IMR-90 (cell line): Measurements from ENCODE around the gene KCNJ1. TPM values are rescaled to one million over a fixed set of nuclear protein-coding genes. Genes with fewer than 3 reads are reported as not detected.
A peak's percentile ranks its signal among the peaks of the same experiment; 100 is the strongest.

Experiments
- ATAC-seq: fragments of 200-7000 bp; cut with Tn5 transposase; 2 replicates; pipeline ENCODE4 v1.9.1; 2020; ENCODE audit warnings: low read depth, mild to moderate bottlenecking, moderate library complexity
- BruUV-seq: library from RNA; stranded (reverse); fragments of 400-500 nt; replicated peaks from 2 replicates; lab custom pipeline; 2021; lab: Mats Ljungman, UMichigan
- CTCF ChIA-PET: fragments of 300-600 bp; formaldehyde crosslinking; extraction: SDS; loops from one replicate; lab custom pipeline; 2021; ENCODE audit warnings: antibody characterized with exemption; lab: Yijun Ruan, JAX
- POLR2A ChIA-PET: fragments of 300-600 bp; sonication (Branson Sonifier 250); formaldehyde crosslinking; loops from one replicate; lab custom pipeline; 2022; ENCODE audit warnings: antibody characterized with exemption; ENCODE audit not compliant: unreplicated experiment; lab: Charles Lee
- DNase-seq: peaks from one replicate; pipeline ENCODE4 v3.0.0; 2013
- H2AFZ ChIP-seq: replicated peaks from 2 replicates; pipeline ENCODE3; 2013; ENCODE audit warnings: low read length, mild to moderate bottlenecking; ENCODE audit not compliant: poor library complexity
- H2AK5ac ChIP-seq: 2 replicates; pipeline ENCODE4 v1.6.1; 2013; ENCODE audit warnings: low read depth, low read length, inconsistent platforms
- H2AK9ac ChIP-seq: replicated peaks from 2 replicates; pipeline ENCODE3; 2013; ENCODE audit warnings: mild to moderate bottlenecking, low read depth, low read length, moderate library complexity; ENCODE audit not compliant: poor library complexity
- H2BK120ac ChIP-seq: 2 replicates; pipeline ENCODE4 v1.6.1; 2013; ENCODE audit warnings: low read depth, low read length, inconsistent platforms
- H2BK15ac ChIP-seq: 3 replicates; pipeline ENCODE4 v1.6.1; 2013; ENCODE audit warnings: low read depth, low read length, inconsistent platforms
- H2BK20ac ChIP-seq: 2 replicates; pipeline ENCODE4 v1.6.1; 2013; ENCODE audit warnings: low read depth, mild to moderate bottlenecking, inconsistent platforms, low read length, moderate library complexity
- H2BK5ac ChIP-seq: 2 replicates; pipeline ENCODE4 v1.6.1; 2013; ENCODE audit warnings: mild to moderate bottlenecking, low read depth, low read length, inconsistent platforms; ENCODE audit not compliant: poor library complexity, severe bottlenecking
- H3K14ac ChIP-seq: replicated peaks from 2 replicates; pipeline ENCODE4 v1.6.1; 2013; ENCODE audit warnings: low read depth, low read length, inconsistent platforms
- H3K18ac ChIP-seq: 2 replicates; pipeline ENCODE4 v1.6.1; 2013; ENCODE audit warnings: low read depth, low read length, control low read depth
- H3K23ac ChIP-seq: 2 replicates; pipeline ENCODE4 v1.6.1; 2013; ENCODE audit warnings: low read depth, low read length, inconsistent platforms
- H3K27ac ChIP-seq: 2 replicates; pipeline ENCODE4 v1.5.1; 2013; ENCODE audit warnings: mild to moderate bottlenecking, control low read depth, low read length; ENCODE audit not compliant: insufficient read depth
- H3K27me3 ChIP-seq: 2 replicates; pipeline ENCODE4 v1.6.1; 2013; ENCODE audit warnings: low read length; ENCODE audit not compliant: control insufficient read depth, insufficient read depth
- H3K36me3 ChIP-seq: 2 replicates; pipeline ENCODE4 v1.6.1; 2013; ENCODE audit warnings: low read length, mixed read lengths; ENCODE audit not compliant: control insufficient read depth, insufficient read depth
- H3K4ac ChIP-seq: 2 replicates; pipeline ENCODE4 v1.6.1; 2013; ENCODE audit warnings: low read depth, low read length, inconsistent platforms
- H3K4me1 ChIP-seq: 2 replicates; pipeline ENCODE4 v1.6.1; 2013; ENCODE audit warnings: low read length, mixed read lengths; ENCODE audit not compliant: control insufficient read depth, insufficient read depth
- H3K4me2 ChIP-seq: 2 replicates; pipeline ENCODE4 v1.6.1; 2013; ENCODE audit warnings: low read depth, mild to moderate bottlenecking, control low read depth, low read length, moderate library complexity
- H3K4me3 ChIP-seq: 2 replicates; pipeline ENCODE4 v1.5.1; 2013; ENCODE audit warnings: low read depth, mild to moderate bottlenecking, control low read depth, low read length, moderate library complexity; ENCODE audit not compliant: insufficient read depth
- H3K56ac ChIP-seq: 2 replicates; pipeline ENCODE4 v1.6.1; 2013; ENCODE audit warnings: low read length, inconsistent platforms; ENCODE audit not compliant: insufficient read depth; ENCODE audit errors: extremely low read depth
- H3K79me1 ChIP-seq, 2 experiments: 2 replicates each; pipeline ENCODE4 v1.6.1; 2013; ENCODE audit warnings: low read length in 2 of 2, inconsistent platforms in 1 of 2, low read depth in 1 of 2
- H3K9ac ChIP-seq: 2 replicates; pipeline ENCODE4 v1.6.1; 2013; ENCODE audit warnings: low read depth, low read length, control low read depth
- H3K9me1 ChIP-seq: 2 replicates; pipeline ENCODE4 v1.6.1; 2013; ENCODE audit warnings: low read length, inconsistent platforms; ENCODE audit not compliant: insufficient read depth
- H3K9me3 ChIP-seq: 2 replicates; pipeline ENCODE4 v1.6.1; 2013; ENCODE audit warnings: low read length; ENCODE audit not compliant: control insufficient read depth, insufficient read depth
- H4K20me1 ChIP-seq: 2 replicates; pipeline ENCODE4 v1.6.1; 2013; ENCODE audit warnings: low read length, inconsistent platforms; ENCODE audit not compliant: insufficient read depth
- H4K5ac ChIP-seq: 2 replicates; pipeline ENCODE4 v1.6.1; 2013; ENCODE audit warnings: mild to moderate bottlenecking, low read depth, low read length, control low read depth
- H4K8ac ChIP-seq, 2 experiments: 2 replicates each; pipeline ENCODE4 v1.6.1; 2013; ENCODE audit warnings: low read depth in 2 of 2, low read length in 2 of 2, control low read depth in 1 of 2, inconsistent platforms in 1 of 2
- H4K91ac ChIP-seq: 2 replicates; pipeline ENCODE4 v1.6.1; 2013; ENCODE audit warnings: low read depth, low read length, inconsistent platforms; ENCODE audit not compliant: insufficient read depth
- BHLHE40 ChIP-seq: fragments of 150-350 bp; IDR thresholded peaks from 2 replicates; pipeline ENCODE4 v1.6.1; 2016; ENCODE audit warnings: mild to moderate bottlenecking, low read depth, low read length
- RAD21 ChIP-seq: IDR thresholded peaks from 2 replicates; pipeline ENCODE4 v1.6.1; 2012; ENCODE audit warnings: low read length, improper control_type of control experiment
- SMC3 ChIP-seq: fragments of 150-350 bp; IDR thresholded peaks from 2 replicates; pipeline ENCODE4 v1.6.1; 2016; ENCODE audit warnings: low read depth, mild to moderate bottlenecking, antibody characterized with exemption, low read length, moderate library complexity
- WGBS, 2 experiments: methylation state at CpG; one replicate each; pipeline versions ENCODE4 v1.1.5 to v1.1.7; 2013; ENCODE audit warnings: missing lambda C conversion rate in 2 of 2; ENCODE audit not compliant: insufficient read length in 1 of 2; ENCODE audit errors: extremely low coverage in 2 of 2; 5-methylcytosine and 5-hydroxymethylcytosine counted together
- dilution Hi-C: fragments of 300-500 bp; cut with HindIII; formaldehyde crosslinking; loops from one replicate; pipeline ENCODE4 v1.14.3; 2018; ENCODE audit warnings: low sequenced_read_pairs; ENCODE audit not compliant: unreplicated experiment
- in situ Hi-C: fragments of 300-500 bp; cut with MboI; formaldehyde crosslinking; loops from 3 replicates; pipeline ENCODE4 v1.14.3; 2019; ENCODE audit warnings: low sequenced_read_pairs, inconsistent platforms, mixed read lengths
- intact Hi-C: fragments of 100-400 bp; cut with micrococcal nuclease; formaldehyde crosslinking; loops from 2 replicates; pipeline ENCODE4 v1.10.0; 2022
- polyA plus RNA-seq, 3 experiments: library from polyadenylated mRNA; depleted of rRNA; stranded (reverse); fragments of >200 nt; gene quantifications; 2 replicates each; pipeline ENCODE4 v1.2.3, GENCODE V29; 2012; ENCODE audit warnings: low replicate concordance in 1 of 3
- total RNA-seq: library from RNA; depleted of rRNA; stranded (reverse); fragments of >200 nt; gene quantifications from 2 replicates; pipeline ENCODE4 v1.2.3, GENCODE V29; 2012
- TF ChIP-seq, protein P1 (sequence below): conservative IDR thresholded peaks from 2 replicates; pipeline ENCODE4 v1.5.1; 2012; ENCODE audit warnings: mild to moderate bottlenecking, low read depth, low read length, improper control_type of control experiment
- TF ChIP-seq, protein P2 (sequence below): fragments of 150-350 bp; IDR thresholded peaks from 2 replicates; pipeline ENCODE4 v1.6.1; 2017; ENCODE audit warnings: mild to moderate bottlenecking, antibody characterized with exemption, low read length, low read depth

KCNJ1 gene
- total and polyA plus RNA-seq, 2 of the 4 experiments (the other 2 are of a cell fraction): not detected

DNA sequence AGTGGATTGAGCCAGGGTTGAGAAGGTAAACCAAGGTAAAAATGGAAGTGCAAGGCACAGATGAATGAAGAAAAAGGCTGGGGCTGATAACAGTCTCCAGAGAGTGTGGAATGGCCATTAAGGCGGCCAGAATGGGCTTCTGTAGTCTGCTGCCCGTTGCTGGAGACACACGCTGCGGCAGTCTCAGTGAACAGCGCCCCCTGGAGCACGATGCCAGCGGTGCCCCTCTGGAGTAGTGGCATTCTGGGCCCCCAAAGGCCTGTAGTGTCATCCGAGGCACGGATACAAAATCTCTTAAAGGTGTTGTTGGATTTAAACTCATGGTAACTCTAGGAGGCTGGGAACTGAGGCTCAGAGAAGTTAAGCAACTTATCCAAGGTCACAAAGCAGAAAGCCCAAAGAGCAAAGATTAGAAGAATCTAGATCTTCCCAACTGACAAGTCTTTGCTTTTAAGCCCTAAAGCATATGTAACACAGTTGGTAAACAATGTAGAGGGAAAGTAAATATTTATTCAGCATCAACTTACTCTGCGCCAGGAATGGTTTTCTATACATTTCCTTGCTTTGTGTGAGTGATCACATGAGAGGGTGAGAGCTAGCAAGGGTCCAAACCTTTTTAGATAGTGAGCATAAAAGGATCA is 18.2 kb downstream of the KCNJ1 start:
- Histone ChIP-seq H3K9me1 (no peaks in the 10 kb centered on the region), H3K14ac (no peak overlapping the region), H3K4me1 (no peaks in the 10 kb centered on the region), H4K8ac (no peak overlapping the region), H3K56ac (no peak overlapping the region), H3K27me3 (peaks cover 49% of the 10 kb centered on the region), H2BK20ac (no peak overlapping the region), H4K5ac (no peak overlapping the region), H4K20me1 (no peaks in the 10 kb centered on the region), H3K4me2 (no peak overlapping the region), H3K36me3 (no peaks in the 10 kb centered on the region), H4K91ac (no peak overlapping the region), H2AK9ac (no peak overlapping the region), H3K4me3 (no peak overlapping the region), H3K4ac (no peak overlapping the region), H2AFZ (no peak overlapping the region), H2BK120ac (no peak overlapping the region), H2AK5ac (no peak overlapping the region), H3K9ac (no peak overlapping the region), H3K79me1 (no peaks in the 10 kb centered on the region), H3K23ac (no peak overlapping the region), H2BK15ac (no peak overlapping the region), H3K27ac (no peak overlapping the region), H3K9me3 (no peaks in the 10 kb centered on the region), H2BK5ac (no peak overlapping the region), H3K18ac (no peak overlapping the region)
- dilution Hi-C loops: loop anchor here (25.0 kb wide), 1 partner anchor 662 kb away; no protein-coding TSS in a partner anchor
- DNase-seq: peak; percentile 12
- BruUV-seq: no TSS peak
- ChIA-PET POLR2A (no interaction called here), CTCF (interaction anchor here (0.7 to 1.8 kb wide), 4 partner anchors 8 to 1325 kb away, joined by 3 to 6 read pairs (median 4); no protein-coding TSS in a partner anchor)
- ATAC-seq: peak; percentile 81
- in situ Hi-C loops: no loop called here
- WGBS, 2 experiments: 69% methylated on average over 2 of the region's 10 CpGs; no CpG with 5 or more reads in 1 of the 2 experiments
- no peak for TF ChIP-seq BHLHE40
- TF ChIP-seq, protein P1, sequence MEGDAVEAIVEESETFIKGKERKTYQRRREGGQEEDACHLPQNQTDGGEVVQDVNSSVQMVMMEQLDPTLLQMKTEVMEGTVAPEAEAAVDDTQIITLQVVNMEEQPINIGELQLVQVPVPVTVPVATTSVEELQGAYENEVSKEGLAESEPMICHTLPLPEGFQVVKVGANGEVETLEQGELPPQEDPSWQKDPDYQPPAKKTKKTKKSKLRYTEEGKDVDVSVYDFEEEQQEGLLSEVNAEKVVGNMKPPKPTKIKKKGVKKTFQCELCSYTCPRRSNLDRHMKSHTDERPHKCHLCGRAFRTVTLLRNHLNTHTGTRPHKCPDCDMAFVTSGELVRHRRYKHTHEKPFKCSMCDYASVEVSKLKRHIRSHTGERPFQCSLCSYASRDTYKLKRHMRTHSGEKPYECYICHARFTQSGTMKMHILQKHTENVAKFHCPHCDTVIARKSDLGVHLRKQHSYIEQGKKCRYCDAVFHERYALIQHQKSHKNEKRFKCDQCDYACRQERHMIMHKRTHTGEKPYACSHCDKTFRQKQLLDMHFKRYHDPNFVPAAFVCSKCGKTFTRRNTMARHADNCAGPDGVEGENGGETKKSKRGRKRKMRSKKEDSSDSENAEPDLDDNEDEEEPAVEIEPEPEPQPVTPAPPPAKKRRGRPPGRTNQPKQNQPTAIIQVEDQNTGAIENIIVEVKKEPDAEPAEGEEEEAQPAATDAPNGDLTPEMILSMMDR: peak; percentile 59
- TF ChIP-seq, protein P2, sequence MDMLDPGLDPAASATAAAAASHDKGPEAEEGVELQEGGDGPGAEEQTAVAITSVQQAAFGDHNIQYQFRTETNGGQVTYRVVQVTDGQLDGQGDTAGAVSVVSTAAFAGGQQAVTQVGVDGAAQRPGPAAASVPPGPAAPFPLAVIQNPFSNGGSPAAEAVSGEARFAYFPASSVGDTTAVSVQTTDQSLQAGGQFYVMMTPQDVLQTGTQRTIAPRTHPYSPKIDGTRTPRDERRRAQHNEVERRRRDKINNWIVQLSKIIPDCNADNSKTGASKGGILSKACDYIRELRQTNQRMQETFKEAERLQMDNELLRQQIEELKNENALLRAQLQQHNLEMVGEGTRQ: no peak
- peak; percentile 49 for TF ChIP-seq RAD21
- TF ChIP-seq SMC3: peak; percentile 46
- intact Hi-C loops: no loop called here
